Measurements from ENCODE around the gene MSRB1.

- TF ChIP-seq POLR2A (IDR thresholded peaks at IDR 0.05) (no peak), CTCF (IDR thresholded peaks at IDR 0.05) (no peak)
These were observed 20.6 kb downstream of the MSRB1 start for GRCh38 chr16:1922357-1922756.

Data from Peyer's patch (tissue), 4 donors.